ENCODE results near the gene PARP6.

Gene PARP6, protein sequence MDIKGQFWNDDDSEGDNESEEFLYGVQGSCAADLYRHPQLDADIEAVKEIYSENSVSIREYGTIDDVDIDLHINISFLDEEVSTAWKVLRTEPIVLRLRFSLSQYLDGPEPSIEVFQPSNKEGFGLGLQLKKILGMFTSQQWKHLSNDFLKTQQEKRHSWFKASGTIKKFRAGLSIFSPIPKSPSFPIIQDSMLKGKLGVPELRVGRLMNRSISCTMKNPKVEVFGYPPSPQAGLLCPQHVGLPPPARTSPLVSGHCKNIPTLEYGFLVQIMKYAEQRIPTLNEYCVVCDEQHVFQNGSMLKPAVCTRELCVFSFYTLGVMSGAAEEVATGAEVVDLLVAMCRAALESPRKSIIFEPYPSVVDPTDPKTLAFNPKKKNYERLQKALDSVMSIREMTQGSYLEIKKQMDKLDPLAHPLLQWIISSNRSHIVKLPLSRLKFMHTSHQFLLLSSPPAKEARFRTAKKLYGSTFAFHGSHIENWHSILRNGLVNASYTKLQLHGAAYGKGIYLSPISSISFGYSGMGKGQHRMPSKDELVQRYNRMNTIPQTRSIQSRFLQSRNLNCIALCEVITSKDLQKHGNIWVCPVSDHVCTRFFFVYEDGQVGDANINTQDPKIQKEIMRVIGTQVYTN

GRCh38 chr15:72272213-72272996 lies at the start of gene PARP6:
PARP6 (minus strand) TSS chr15:72272554; CDS start chr15:72267477, 5,077 bp downstream.
- DNase-seq = peak; percentile 88

DNA sequence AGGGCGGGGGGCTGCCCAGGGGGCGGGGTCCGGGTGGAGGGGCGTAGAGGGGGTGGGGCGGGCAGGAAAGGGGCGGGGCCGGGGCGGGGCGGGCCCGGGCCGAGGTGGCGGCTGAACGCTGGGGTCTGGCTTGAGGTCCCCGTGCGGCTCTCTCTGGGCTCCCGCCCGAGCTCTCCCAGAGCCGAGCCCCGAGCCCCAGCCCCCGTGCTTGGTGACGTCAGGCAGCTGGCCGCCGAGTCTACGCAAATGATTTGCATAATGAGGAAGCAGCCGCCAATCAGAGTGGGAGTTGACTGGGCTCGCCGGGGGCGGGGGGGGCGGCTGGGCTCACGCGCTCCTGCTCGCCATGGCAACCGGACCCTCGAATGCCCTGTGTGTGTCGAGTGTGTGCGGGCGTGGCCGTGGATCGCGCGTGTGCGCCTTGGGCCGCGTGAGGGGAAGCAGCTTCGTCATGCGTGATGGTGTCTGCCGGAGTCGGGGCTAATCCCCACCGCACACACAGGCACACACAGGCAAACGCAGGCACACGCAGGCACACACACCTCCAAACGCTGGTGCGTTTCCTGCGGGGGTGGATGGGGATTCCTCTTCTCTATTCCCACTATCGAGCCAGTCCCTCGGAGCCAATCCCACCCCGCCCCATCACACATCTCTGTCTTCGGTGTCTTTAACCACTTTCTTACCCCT lies 47.8 kb upstream of the PARP6 start, which contains the start of gene CELF6:
Gene CELF6, minus strand, starts transcription at position 173 of the 687 bp plus-strand sequence. CDS start 283 bp downstream, outside the sequence.
- no peak for DNase-seq

DNA sequence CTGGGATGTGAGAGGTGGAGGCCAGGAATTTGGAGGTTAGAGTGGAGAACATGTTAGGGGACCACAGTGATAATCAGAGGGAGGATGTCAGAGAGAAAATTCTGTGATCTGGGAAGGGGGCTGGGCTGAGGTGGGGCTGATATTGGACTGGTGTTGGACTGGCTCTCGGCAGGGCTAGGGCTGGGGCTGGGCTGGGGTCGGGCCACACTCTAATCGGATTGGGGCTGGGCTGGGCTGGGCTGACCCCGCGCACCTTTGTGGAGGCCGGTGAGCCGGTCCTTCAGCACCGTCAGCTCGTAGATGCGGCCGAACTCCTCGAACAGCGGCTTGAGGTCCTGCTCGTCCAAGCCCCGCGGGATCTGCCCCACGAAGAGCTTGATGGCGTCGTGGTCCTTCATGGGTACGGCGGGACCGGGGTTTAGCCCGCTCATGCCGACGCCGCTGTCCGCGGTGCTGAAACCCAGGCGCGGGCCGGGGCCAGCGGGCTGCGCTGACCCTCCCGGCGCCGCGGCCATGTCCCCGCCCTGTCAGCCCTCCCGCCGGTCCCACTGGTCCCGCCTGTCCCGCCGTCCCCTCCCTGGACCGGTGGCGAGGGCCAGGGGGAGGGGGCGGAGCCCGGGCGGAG lies 47.1 kb upstream of the PARP6 start:
- DNase-seq = no peak

GRCh38 chr15:72318408-72318942 lies 46.1 kb upstream of the PARP6 start:
- DNase-seq = no peak

DNA sequence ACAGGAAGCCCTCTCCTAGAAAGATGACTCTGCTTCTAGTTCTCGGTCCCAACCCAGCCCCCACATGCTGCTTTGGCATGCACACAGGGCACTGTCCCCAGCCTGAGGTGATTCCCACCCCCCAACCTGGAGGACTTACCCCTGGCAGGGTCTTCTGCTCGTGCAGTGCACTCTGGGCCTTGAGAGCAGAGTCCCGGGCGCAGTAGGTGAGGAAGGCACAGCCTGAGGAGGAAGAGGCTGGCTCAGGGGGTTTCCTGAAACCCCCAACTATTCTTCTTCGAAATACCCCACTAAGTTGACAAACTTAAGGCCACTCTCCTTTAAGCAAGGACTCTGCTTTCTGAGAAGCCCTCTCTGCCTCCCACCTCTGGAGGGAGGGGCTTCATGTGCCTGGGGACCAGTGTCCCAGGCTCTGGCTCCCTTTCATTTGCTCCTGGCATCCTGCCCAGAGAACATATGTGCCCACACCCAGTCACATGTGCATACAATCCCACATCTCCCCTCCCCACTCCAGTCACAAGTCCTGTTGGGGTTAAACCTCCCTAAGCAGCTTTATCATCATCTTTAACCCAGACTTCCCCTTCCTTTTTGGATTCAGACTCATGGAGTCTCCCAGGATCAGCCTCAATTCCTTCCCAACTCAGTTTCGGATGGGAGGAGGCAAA lies 43.5 kb upstream of the PARP6 start:
- no peak for DNase-seq

DNA sequence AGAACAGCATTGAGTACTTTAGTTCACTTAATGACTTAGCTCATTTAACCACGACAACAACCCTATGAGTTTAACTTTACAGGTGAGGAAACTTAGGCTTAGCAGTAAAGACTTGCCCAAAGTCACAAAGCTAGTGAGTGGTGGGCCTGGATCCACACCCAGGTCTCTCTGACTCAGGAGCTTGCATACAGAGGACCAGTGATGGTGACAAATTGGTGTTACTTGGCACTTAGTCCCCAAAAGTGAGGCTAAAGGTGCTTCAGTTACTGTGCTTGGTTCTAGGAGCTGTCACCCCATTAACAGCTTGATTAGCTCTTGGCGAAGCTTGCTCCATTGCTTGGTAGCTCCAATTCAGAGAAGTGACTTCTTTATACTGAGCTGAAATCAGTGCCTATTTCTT lies 41.5 kb upstream of the PARP6 start:
- no peak for DNase-seq

DNA sequence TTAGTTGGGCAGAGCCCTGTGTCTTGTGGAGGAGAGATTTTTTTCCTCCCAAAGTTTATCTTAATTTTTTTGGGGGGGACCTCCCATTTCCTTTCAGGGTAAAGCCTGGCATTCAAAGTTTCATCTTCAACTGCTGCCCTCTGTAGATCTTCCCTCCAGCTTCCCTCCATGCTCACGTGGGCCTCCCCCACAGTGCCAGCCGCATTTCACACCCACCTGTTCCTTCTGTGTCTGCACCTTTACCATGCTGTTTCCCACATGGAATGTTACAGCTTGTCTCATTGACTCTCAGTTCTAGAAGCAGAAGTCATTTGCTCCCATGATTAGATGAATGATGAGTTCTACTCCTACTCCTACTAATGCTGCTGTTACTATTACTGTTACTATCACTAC lies 41.1 kb upstream of the PARP6 start:
- DNase-seq = no peak

DNA sequence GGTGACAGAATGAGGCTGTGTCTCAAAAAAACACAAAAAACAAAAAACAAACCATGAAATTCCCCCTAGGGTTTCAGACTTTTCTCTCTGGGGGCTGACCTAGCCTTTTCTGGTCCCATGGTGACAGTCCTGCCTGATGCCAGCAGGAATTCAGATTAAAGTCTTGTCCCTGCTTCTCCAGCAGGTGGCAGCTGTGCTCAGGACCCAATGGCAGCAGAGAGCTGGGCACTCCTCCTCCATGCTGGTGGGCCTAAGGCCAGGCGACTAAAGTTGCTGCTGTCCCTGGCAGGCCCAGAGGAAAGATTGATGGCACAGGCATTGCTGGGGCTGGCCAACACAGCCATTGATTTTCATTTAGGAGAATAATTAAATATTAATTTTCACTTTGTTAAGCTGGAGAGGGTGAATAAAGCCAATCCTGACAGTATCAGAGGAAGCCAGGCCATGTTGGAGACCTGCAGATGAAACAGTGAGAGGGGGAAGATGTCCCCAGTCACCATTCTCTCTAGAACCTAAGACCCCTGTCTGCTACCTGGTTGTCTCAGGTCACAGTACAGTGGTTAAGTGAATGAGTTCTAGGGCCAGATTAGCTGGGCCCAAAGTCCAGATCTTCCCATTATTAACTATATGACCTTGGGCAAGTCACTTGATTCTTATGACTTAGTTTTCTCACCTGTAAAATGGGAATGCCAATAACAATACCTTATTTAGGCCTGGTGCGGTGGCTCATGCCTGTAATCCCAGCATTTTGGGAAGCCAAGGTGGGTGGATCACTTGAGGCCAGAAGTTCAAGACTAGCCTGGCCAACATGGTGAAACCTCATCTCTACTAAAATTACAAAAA lies 40.5 kb upstream of the PARP6 start:
- DNase-seq = peak; percentile 19

DNA sequence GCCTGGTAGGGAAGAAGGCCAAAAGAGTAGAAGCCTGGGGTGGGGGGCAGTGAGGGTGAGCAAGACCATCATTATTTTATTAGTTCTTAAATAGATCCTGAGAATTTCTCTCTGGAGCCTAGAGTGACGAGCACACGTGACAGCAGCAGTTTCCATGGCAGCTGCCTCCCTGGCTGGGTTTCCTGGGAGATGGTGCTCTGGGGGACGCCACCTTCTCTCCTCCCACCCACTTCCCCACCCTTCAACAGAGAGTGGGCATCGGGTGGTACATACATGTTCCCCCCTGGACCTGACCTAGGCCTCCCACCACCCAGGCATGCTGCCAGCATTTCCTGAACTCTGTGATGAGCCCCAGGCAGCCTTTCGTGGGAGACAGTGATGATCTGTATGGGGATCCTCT lies 34.7 kb upstream of the PARP6 start:
- DNase-seq = no peak

- DNase-seq = no peak
Observed at GRCh38 chr15:72306211-72306785, 33.9 kb upstream of the PARP6 start.

- no peak for DNase-seq
Observed at GRCh38 chr15:72304596-72304995, 32.2 kb upstream of the PARP6 start.

DNA sequence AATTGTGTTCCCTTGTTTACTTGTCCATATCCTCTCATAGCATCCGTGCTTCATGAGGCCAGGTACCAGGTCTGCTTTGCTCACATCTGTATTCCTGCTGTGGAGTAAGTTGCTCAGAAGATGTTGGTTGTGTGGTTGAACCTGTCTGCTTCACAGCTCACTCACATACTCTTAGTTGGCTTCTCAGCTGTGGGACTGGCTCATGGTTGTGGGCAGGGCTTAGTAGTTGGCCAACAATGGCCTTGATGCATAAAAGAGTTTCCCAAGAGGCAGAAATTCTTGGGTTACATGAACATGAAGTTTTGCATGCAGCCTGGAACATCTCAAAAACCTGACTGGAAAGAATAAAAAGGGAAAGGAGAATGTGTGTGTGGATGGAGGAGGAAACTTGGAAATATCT lies 30.6 kb upstream of the PARP6 start:
- no peak for DNase-seq

DNA sequence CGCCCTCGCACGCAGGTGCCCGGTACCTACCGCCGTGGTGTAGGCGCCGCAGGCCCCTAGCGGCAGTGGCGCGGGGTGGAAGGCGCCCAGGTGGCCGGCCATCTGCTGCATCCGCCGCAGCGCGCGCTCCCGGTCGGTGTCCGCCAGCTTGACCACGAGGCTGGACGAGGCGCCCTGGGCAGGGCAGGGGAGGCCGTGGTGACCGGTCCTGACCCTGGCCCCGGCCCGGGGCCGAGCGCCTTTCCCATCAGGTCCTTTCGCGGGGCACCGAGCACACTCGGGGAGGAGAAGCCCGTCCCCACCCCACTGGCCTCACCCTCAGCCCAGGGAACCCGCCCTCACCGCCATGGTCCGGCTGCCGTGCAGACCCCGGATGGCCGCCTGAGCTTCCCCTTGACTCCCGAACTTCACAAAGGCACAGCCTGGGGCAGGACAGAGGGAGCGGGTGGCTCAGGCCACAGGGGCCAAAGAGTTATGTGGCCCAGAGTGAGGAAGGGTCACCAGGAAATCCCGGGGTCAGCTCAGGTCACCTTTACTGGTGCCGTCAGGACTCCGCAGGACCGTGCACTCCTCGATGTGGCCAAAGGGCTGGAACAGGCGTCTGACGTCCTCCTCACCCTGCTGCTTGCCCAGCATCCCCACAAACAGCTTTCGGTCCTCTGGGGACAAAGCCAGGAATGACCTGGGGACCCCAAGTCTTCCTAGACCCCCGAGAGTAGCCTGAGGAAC lies 17.4 kb upstream of the PARP6 start:
- DNase-seq = no peak

DNA sequence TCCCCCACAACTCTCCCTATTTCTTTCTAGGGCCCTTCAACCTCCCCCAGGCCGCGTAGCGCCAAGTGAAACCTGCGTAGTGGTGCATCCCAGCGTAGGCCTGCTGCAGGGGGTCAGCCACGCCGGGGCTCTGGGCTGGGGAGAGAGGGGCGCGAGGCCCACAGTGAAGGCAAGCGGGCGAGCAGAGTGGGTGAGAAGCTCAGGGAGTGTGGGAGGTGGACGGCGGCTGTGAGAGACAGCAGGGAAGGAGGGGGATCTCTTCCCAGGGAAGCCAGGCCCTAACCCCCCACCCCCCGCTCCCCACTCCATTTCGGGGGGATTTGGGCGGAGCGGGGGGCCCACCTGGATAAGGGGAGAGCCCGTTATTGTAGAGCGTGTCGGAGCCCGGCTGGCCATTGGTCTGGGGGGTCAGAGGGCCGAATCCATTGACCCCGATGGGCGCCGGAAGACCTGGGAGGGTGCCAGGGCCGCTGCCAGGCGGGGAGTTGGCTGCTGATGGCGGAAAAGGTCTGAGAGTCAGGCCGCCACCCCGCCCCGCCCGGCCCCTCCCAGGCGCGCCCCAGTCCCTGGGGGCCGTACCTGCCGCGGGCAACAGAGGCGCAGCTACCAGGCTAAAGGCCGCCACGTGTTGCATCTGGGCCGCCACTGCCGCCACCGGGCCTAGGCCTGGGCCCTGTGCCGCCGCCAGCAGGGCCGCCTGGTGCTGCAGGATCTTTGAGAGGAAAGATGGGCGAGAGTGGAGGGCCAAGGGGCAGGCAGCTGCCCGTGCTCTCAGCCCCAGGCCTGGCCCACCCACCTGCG lies 16.6 kb upstream of the PARP6 start:
- DNase-seq = no peak

DNA sequence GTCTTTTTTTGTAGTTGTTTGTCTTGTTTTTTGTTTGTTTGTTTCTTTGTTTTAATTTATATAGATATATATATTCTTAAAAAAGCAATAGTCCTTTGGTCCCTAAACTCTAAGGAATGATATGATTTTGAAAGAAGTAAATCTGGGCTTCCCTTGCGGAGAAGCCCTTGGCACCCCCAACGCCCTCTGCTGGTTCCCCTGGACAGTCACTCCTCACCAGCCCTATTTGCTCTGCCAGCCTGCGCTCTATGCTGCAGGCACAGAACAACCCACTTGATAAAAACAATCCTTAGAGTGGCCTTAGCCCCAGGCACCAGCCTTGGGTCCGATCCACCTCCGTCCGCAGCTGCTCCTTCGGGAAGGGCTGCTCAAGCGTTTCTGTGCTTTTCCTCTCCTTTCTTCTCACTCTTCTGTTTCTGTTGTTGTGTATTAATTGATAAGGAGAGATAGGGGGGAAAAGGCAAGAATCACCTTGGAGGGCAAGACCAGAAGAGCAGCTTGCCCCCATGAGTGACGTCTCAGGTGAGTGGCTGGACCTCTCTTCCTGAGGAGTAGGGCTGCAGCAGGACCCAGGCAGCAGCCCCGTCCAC lies 13.7 kb upstream of the PARP6 start:
- no peak for DNase-seq

DNA sequence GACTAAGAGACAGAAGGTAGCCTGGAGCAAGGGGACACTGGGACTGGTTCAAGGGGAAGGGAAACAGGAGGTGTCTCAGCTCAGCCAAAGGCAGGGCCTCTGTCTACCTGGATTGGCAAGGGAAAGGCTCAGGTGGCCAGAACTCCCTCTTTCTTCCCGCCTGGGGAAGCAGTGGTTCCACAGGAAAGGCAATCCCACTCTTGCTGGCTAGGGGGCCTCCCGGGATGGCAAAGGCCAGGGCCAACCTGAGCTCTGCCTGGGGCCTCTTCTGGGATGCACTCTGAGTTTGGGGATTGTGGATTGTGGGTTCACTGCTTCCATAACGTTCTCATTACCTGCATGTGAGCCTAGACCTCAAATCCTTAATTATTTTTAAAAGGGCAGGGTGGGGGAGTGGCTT lies 13.0 kb upstream of the PARP6 start:
- no peak for DNase-seq

DNA sequence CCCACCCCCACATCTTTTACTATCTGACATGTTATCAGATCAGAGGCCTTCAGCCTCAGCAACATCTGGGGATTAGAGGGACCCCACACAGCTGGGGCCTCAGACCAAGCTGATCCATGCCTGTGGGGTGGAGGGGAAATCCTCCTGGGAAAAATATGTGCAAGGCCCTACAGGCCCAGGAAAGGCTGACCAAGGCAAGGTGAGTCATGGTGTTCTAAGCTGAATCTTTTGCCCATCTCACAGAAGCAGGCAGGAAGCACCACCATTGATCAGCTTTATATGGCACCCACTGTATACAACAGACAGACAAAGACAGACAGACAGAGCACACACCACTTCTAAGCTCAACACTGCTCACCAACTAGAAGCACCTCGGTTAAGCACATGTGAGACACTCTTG lies 12.4 kb upstream of the PARP6 start:
- DNase-seq = no peak

DNA sequence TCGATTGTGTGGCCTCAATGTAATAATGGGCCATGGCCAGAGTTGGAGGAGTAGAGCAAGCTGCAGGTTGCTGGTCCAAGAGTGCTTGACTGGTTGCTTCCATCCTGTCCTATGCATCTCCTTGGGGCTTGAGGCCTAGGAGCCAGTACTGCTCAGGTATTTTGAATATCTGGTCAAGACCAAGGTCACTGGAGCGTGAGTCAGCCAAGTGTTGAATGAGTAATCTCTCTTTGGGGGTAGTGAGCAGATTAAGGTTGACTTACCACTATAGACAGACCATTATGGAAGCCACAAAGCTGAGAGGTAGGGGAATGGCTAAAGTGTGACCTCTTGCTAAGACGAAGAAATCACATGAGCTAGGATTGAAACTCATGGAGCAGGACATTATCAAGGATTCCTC lies 9.4 kb upstream of the PARP6 start:
- no peak for DNase-seq

Measured in DMS 273 treated with DMSO at 0.1 percent for 48 hours (cell line).